Ishikawa (cell line): ENCODE data around the gene CAMK2A.

ENCODE experiments used
- CREB1 ChIP-seq: IDR thresholded peaks from 2 replicates; pipeline ENCODE4 v1.6.1; 2012; ENCODE audit warnings: low read depth
- EGR1 ChIP-seq: IDR thresholded peaks from 2 replicates; pipeline ENCODE4 v1.6.1; 2012
- EP300 ChIP-seq: IDR thresholded peaks from 2 replicates; pipeline ENCODE4 v1.6.1; 2012; ENCODE audit warnings: borderline replicate concordance
- FOXM1 ChIP-seq: IDR thresholded peaks from 2 replicates; pipeline ENCODE4 v1.6.1; 2012; ENCODE audit warnings: low read depth, borderline replicate concordance
- REST ChIP-seq: IDR thresholded peaks from 2 replicates; pipeline ENCODE4 v1.6.1; 2012; ENCODE audit warnings: low read depth, mild to moderate bottlenecking

GRCh38 chr5:150229571-150229970, 60.0 kb downstream of the CAMK2A start:
- TF ChIP-seq EP300 (no peak), EGR1 (no peak), REST (no peak), CREB1 (no peak), FOXM1 (no peak)
